NCI-H187 (cell line): Measurements from ENCODE around the gene GFPT1.

ENCODE experiments used
- DNase-seq, 2 experiments: peaks; one replicate each; lab custom pipeline; 2025; lab: John Stamatoyannopoulos, UW

The GFPT1 gene

DNA sequence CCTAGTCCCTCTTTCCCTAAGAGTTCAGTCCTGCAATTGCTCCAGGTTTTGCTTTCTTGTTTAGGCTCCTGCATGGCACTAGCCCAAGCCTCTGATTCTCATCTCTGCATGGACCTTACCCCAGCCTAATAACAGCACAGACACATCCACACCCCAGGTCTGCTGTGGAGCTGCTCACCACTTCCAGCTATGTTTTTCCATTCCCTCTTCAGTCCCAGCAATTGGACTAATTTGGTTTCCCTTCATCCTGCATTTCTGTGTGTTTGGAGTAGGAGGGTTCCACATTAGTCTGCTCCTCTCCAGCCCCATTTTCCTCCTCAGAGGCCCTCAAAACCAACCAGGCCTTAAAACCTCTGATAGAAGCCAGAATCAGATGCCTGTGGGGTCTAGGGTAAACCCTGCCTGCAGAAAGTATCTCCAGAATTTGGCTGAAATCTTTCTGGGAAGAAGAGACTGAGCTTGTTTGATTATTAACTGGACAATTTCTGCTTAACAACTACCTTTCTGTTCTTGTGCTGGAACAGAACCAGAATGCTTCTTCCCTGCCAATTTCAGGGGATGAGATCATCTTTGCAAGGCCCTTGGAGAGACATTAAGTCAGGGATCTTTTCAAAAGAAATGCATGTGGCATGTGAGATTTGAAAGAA, 95.9 kb downstream of the GFPT1 start:
- DNase-seq, result no peak

DNA sequence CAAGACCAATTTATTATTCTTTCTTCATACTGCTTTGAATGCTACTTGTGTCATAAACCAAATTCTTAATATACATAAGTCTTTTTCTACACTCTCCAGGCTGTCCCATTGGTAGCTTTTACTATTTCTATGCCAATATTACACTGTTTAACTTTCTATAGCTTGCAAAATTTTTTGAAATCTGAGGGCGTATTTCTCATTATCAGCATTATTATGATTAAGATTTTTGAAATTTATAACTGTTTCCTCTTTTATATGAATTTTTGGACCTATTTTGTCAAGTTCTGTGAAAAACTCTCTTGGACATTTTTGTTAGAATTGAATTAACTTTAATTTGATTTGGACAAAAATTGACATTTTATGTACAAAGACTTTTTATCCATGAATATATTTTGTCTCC, 98.6 kb downstream of the GFPT1 start:
- DNase-seq, result no peak

DNA sequence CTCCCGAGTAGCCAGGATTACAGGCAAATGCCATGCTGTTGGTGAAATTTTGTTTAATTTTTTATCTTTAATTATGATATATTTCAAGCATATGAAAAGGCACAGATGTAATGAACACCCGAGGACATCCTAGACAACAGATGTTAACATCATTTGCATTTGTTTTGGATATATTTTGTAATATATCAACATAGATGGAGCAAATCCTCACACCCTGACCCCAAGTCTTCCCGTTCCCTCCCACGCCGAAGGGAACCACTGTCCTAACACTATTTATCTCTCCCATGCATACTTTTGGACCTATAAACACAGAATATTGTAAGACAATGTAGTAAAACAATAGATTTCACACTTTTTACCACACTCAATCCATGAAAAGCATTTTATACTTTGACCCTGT, 99.5 kb downstream of the GFPT1 start:
- DNase-seq, result no peak

DNA sequence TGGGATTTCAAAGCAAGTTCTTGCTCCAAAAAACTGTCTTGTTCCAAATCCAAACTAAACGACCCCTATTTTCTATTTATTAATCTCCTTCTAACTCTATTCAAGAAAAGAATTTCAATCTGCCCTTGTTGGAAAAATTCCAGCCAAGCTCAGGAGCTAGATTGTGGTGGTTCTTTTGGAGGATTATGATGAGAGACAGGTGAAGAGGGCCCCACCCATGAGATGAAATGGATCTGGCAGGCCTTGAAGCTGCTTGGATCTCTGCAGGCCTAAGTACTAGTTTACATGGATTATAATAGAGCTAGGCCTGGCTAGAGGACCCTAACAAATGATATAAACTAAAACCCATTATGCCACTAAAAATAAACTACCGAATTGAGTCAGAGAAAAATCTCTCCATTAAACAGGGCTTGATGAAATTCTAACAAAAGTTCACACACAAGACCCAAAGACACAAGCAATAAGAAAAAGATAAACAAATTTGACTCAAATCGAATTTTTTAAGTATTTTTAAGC, 101.6 kb downstream of the GFPT1 start:
- DNase-seq, result no peak

DNA sequence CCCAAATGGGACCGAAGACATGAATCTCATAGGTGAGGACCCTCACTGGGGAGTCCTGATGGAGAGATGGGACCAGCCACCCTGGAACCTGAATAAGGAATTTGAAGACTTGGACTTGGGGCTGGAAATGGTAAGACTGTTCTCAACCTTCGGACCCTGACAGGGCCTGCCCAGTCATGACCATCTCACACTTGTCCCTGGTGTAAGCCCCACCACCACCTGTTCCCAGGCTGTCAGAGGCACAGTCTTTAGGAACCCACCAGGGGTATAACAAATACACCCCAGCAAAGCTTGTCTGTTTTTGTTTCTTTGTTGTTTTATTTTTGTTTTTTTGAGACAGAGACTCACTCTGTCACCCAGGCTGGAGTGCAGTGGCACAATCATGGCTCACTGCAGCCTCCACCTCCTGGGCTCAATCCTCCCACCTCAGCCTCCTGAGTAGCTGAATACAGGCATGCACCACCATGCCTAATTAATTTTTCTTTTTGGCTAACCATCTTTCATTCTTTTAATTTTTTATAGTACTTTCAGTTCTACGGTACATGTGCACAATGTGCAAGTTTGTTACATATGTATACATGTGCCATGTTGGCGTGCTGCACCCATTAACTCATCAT, 106.1 kb downstream of the GFPT1 start:
- no peak for DNase-seq

DNA sequence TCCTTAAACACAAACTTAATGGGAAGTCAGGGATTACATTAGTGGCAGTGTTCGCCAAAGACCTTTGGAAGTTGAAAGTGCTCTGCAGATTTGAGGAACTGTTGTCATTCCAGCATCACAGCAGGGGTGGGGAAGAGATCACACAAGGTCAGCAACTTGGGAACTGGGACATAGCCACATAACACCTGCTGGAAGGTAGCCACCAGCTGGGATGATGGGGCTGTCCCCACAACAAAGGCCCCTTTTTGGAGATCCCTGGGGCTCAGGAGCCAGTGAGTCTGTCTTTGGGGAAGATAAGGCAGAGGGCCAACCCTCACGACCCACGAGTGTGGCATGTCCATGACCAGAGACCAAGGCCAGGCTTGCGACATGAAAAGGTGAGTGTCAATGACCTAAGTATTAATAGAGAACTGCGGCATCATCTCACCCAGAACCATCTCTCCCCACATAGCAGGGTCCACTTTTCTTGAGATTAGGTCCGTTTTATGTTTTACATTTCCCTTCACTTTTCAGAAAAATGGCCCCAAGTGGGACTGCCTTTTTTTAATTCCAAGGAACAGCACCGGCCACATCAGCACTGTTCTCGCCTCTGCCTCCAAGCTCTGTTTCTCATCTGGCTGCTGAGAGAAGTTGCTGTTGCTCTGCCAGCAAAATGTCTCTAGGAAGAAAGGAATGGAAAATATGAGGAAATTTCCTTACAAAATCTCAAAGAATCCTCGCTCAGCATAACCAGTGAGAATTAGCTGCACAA, 106.9 kb downstream of the GFPT1 start:
- DNase-seq, result no peak

DNA sequence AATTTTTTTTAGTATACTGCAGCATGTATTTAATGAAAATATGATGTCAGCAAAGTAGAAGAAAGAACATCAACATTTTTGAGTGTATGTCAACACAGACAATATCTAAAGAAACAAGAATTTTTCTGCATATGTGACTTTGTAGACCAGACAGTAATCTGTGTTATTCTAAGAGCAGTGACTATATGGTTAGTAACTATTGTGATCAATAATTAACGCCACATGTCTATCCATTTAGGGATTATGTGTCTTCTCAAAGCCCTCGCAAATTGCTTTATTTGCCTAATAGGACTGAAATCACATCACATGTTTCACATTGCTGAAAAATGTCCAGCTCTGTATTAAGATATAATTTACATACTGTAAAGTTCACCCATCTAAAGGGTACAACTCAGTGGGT, 107.8 kb downstream of the GFPT1 start:
- no peak for DNase-seq

GRCh38 chr2:69278366-69278765, 108.7 kb downstream of the GFPT1 start:
- no peak for DNase-seq

DNA sequence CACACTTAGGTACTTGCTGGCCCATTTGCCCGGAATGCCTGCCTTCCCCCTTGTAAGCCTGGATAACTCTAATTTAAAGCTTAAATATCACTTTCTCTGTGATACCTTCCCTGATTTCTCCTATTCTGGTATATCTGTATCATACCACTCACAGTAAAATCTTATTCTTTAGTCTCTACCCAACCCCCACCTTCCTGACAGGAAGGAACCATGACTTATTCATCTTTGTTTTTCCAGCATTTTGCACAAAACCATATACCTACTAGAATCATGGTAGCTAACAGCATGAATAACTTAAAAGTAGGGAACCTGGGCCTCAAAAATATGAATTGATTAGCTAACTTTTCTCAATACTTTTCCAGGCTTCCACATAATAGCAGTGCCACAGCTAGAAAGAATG, 111.5 kb downstream of the GFPT1 start:
- no peak for DNase-seq

DNA sequence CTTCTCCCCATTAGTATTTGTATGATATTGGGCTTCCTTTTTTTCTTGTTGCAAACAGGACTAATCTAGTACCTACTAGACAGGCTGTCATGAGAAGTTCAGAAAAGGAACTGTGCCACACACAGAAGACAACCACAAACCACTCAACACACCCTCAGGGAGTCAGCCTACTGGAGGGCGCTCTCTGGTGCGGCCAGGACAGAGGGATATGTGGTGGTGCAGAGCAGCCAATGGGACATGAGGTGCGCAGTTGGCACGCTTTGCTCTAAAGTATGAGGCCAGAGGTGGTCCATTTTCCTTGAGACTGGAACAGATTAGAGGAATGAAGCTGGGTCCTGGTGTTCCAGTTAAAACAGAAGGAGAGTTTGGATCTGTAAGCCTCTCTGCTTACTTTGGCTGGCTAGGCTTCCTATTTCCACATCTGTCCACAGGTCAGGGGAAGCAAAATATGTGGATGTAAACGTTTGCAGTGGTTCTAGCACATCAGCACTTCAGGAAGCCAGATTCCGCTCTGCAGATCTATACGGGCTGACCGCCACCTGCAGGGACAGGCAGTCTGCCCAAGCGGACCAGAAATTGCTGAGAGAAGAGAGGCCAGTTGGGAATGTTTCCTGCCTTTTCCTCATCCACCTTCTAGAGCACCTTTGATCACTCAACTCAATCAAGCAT, 114.1 kb downstream of the GFPT1 start:
- DNase-seq, result no peak

DNA sequence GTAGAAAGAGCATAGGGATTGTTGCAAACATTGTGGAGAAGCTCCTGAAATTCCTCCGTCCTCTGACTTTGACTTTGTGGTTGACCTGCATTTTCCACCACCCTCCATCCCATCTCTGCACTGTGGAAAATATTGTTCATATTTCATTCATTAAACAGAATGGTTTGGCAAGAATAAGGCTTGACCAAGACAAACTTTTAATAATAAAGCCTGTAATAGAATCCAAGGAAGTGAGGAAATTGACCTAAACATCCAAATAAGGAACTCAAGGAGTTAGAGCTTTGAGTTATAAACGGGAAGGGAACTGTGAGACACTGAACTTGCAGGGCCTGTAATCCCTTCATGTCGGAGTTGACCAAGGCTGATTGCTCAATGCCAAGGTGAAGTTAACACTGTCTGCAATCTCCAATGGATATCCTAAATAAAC, 115.2 kb downstream of the GFPT1 start:
- no peak for DNase-seq
